Prostate gland (tissue), 2 donors: ENCODE results near the gene RYR2. TPM values are rescaled to one million over a fixed set of nuclear protein-coding genes. Genes with fewer than 3 reads are reported as not detected.

Experiments used
- DNase-seq: peaks from one replicate; pipeline ENCODE4 v3.0.0-alpha.2; 2019; ENCODE audit warnings: low spot score
- H3K27ac ChIP-seq, 2 donors: fragments of 200-600 bp; sonication (generic); 2 replicates each; pipeline ENCODE4 v1.5.1; 2017 to 2019
- H3K27me3 ChIP-seq: fragments of 200-600 bp; sonication (generic); replicated peaks from 2 replicates; pipeline ENCODE4 v1.5.1; 2019; ENCODE audit not compliant: insufficient read depth
- H3K36me3 ChIP-seq, 2 donors: fragments of 200-600 bp; sonication (generic); 1 replicate in 1 of 2; 2 replicates in 1 of 2; pipeline versions ENCODE4 v1.5.1 to v1.8.1; 2017 to 2019
- H3K4me1 ChIP-seq: fragments of 200-600 bp; sonication (generic); replicated peaks from 2 replicates; pipeline ENCODE4 v1.5.1; 2019
- H3K4me3 ChIP-seq, 2 donors: fragments of 200-600 bp; sonication (generic); 2 replicates each; pipeline ENCODE4 v1.5.1; 2017 to 2019
- H3K9me3 ChIP-seq: fragments of 200-600 bp; sonication (generic); 2 replicates; pipeline ENCODE4 v1.5.1; 2017
- CTCF ChIP-seq, 4 experiments: fragments of 200-600 bp in 2 of 4; fragments of 450-650 bp in 2 of 4; sonication (generic) in 2 of 4; IDR thresholded peaks; 1 replicate in 3 of 4; 2 replicates in 1 of 4; pipeline ENCODE4 v1.5.1; 2016 to 2019; ENCODE audit warnings: antibody characterized with exemption in 4 of 4, mild to moderate bottlenecking in 2 of 4, moderate library complexity in 2 of 4
- POLR2A ChIP-seq: fragments of 450-650 bp; IDR thresholded peaks from one replicate; pipeline ENCODE4 v1.6.1; 2016; ENCODE audit warnings: antibody characterized with exemption, mild to moderate bottlenecking
- POLR2AphosphoS5 ChIP-seq: sonication (generic); formaldehyde crosslinking; IDR thresholded peaks from one replicate; pipeline ENCODE4 v1.6.1; 2017; ENCODE audit warnings: antibody characterized with exemption
- whole genome bisulfite sequencing: methylation state at CpG from one replicate; pipeline ENCODE4 v1.1.5; 2018; 5-methylcytosine and 5-hydroxymethylcytosine counted together
- intact Hi-C: fragments of 100-400 bp; cut with DNase I; formaldehyde crosslinking; loops from one replicate; pipeline ENCODE4 v1.14.2; 2022
- total RNA-seq, 2 donors: library from RNA; depleted of rRNA; stranded (reverse); fragments of >200 nt; gene quantifications; one replicate each; pipeline ENCODE4 v1.1.0, GENCODE V29; 2016

The RYR2 gene
- total RNA-seq, 2 donors from 2014 or later: 2.9 to 6.7 TPM

DNA sequence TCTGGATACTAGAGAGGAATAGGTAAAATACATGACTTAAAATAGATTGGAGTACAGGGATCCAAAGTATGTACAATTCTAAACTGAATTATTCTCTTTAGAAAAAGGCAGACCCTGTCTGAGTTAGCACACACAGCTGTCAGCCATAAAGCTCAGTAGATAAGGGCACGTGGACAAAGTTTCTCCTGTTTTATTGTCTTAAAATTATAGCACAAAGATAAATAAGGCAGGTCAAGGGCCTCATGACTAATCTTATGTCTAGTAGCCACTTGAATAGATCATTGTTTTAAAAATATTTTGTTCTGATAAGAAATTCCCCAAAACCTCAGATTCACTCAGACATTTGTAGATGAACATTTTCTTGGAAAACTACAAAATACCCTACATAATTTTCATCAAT lies 643.6 kb downstream of the RYR2 start:
- Histone ChIP-seq H3K36me3 (no peaks in the 10 kb centered on the region), H3K9me3 (no peaks in the 10 kb centered on the region), H3K27me3 (no peaks in the 10 kb centered on the region), H3K4me1 (no peaks in the 10 kb centered on the region), H3K4me3 (no peak overlapping the region), H3K27ac (no peak overlapping the region)
- DNase-seq: no peak
- TF ChIP-seq POLR2AphosphoS5: no peak
- TF ChIP-seq POLR2A: no peak
- no peak for TF ChIP-seq CTCF (IDR thresholded peaks at IDR 0.05)
- 13% methylated on average over 1 of the region's 1 CpG for WGBS
- intact Hi-C loops: no loop called here

DNA sequence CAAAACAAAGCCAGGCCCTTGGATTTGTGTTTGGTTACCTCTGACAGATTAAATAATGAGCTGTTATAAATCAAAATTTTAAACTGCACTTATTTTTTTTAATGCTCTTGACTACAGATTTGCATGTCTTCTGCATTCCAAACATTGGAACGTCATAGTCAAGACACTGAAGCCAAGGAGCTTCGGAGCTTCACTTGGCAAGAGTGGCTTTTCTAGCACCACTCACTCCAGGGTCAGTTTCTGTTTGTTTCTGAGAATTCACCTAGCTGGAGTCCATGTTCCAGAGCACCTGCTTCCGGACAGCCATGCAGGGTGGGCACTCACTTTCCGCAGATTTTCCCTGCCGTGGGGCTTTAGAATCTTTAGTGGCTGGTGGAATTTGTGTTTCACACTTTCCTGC lies 645.8 kb downstream of the RYR2 start:
- intact Hi-C loops: no loop called here
- no peaks in the 10 kb centered on the region for H3K9me3 ChIP-seq
- no peaks in the 10 kb centered on the region for H3K4me1 ChIP-seq
- TF ChIP-seq POLR2A: no peak
- TF ChIP-seq POLR2AphosphoS5: no peak
- TF ChIP-seq CTCF (IDR thresholded peaks at IDR 0.05): no peak
- no peaks in the 10 kb centered on the region for H3K27me3 ChIP-seq
- H3K4me3 ChIP-seq: no peak overlapping the region
- WGBS: 66% methylated on average over 5 of the region's 5 CpGs
- H3K36me3 ChIP-seq: no peaks in the 10 kb centered on the region
- no peak overlapping the region for H3K27ac ChIP-seq
- DNase-seq: no peak

GRCh38 chr1:237690656-237691055 lies 648.7 kb downstream of the RYR2 start:
- no peak for DNase-seq
- 92% methylated on average over 2 of the region's 2 CpGs for WGBS
- Histone ChIP-seq H3K4me3 (no peak overlapping the region), H3K9me3 (no peaks in the 10 kb centered on the region), H3K36me3 (no peaks in the 10 kb centered on the region), H3K4me1 (no peaks in the 10 kb centered on the region), H3K27me3 (no peaks in the 10 kb centered on the region), H3K27ac (no peak overlapping the region)
- TF ChIP-seq POLR2A (no peak), CTCF (IDR thresholded peaks at IDR 0.05) (no peak), POLR2AphosphoS5 (no peak)
- intact Hi-C loops: no loop called here

DNA sequence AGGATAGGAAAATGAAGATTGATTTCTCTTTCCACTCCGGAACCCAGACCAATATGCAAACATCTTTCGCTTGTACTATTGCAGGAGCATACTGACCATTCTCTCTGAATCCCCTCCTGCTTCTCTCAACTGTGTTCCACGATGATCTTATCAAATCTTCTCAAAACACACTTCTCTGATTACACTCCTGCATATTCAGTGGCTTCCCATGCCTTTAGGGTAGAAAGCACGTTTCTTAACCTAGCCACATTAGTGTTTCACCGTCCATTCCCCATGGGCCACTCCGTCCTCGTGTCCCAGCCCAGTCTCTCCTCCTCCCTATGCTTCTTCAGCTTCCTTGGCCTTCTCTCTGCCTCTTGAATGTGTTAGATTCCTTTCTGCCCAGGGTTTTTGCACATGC lies 650.3 kb downstream of the RYR2 start:
- Histone ChIP-seq H3K27me3 (no peaks in the 10 kb centered on the region), H3K4me1 (no peaks in the 10 kb centered on the region), H3K27ac (no peak overlapping the region), H3K4me3 (no peak overlapping the region), H3K9me3 (no peaks in the 10 kb centered on the region), H3K36me3 (no peaks in the 10 kb centered on the region)
- no peak for DNase-seq
- intact Hi-C loops: no loop called here
- no peak for TF ChIP-seq POLR2AphosphoS5
- no peak for TF ChIP-seq POLR2A
- TF ChIP-seq CTCF (IDR thresholded peaks at IDR 0.05): no peak
- 59% methylated on average over 7 of the region's 7 CpGs for WGBS

- TF ChIP-seq POLR2AphosphoS5 (no peak), POLR2A (no peak), CTCF (IDR thresholded peaks at IDR 0.05) (no peak)
- Histone ChIP-seq H3K4me3 (no peak overlapping the region), H3K4me1 (no peaks in the 10 kb centered on the region), H3K27me3 (no peaks in the 10 kb centered on the region), H3K27ac (no peak overlapping the region), H3K9me3 (no peaks in the 10 kb centered on the region), H3K36me3 (no peaks in the 10 kb centered on the region)
- intact Hi-C loops: no loop called here
- DNase-seq: no peak
Measured at GRCh38 chr1:237695878-237696277, 653.9 kb downstream of the RYR2 start.
